Stimulated activated naive CD4-positive, alpha-beta T cell (primary cell): ENCODE results near the gene LMF2.
A peak's percentile ranks its signal among the peaks of the same experiment; 100 is the strongest.
"Not testable (repeated sequence)": the region's sequence is repeated elsewhere in the genome, so short reads cannot be mapped to it uniquely, and the experiment has no call there.

ENCODE experiments used
- DNase-seq, 6 experiments: peaks; one replicate each; lab custom pipeline; 2025; lab: John Stamatoyannopoulos, UW

The LMF2 gene

GRCh38 chr22:50535113-50535512 lies 27.6 kb upstream of the LMF2 start:
- DNase-seq: no peak

DNA sequence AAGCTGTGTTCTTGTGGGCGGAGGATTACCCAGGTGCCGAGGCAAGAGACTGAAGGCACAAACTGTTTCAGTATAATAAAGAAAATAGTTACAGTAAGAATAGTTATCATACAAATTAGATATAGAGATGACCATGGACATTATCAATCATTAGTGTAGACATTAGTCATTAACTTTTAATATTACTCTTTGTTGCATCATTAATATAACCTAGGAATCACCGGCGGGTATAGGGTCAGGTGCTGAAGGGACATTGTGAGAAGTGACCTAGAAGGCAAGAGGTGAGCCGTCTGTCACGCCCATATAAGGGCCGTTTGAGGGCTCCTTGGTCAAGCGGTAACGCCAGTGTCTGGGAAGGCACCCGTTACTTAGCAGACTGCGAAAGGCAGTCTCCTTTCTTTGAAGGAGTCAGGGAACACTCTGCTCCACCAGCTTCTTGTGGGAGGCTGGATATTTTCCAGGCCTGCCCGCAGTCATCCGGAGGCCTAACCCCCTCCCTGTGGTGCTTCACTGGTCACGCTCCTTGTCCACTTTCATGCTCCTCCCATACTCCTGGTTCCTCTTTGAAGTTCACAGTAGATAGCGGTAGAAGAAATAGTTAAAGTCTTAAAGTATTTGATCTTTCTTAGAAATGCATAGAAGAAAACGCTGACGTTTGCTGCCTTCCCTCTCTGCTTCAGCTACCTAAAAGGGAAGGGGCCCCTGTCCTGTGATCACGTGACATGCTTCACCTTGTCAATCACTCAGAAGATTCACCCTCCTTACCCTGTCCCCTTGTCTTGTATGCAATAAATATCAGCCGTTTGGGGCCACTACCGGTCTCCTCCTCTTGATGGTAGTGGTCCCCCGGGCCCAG lies 26.6 kb upstream of the LMF2 start:
- DNase-seq: not testable (repeated sequence)

DNA sequence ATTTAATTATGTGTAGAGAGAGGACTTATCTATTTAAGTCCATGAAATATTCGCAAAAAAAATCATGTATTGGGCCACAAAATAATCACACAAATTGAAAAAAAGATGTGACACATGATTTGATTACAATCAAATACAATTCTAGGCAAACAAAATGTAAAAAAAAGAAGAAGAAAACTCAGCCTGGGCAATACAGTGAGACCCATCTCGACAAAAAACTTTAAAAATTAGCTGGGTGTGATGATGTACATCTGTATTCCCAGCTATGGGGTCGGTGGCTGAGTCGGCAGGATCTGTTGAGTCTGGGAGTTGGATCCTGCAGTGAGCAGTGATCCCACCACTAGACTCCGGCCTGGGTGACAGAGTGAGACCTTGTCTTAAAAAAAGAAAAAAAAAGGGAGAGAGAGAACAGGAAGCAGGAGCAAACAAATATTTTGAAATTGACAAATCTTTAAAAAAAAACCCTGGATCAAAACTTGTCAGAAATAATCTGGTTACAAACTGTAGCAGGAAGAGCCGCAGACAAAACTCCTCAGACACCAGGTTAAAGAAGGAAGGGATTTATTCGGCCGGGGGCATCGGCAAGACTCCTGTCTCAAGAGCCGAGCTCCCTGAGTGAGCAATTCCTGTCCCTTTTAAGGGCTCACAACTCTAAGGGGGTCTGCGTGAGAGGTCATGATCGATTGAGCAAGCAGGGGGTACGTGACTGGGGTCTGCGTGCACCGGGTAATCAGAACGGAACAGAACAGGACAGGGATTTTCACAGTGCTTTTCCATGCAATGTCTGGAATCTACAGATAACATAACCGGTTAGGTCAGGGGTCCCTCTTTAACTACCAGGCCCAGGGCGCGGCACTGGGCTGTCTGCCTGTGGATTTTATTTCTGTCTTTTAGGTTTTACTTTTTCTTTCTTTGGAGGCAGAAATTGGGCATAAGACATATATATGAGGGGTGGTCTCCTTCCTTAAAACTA lies 25.6 kb upstream of the LMF2 start:
- no peak for DNase-seq

GRCh38 chr22:50531962-50532674 lies 24.6 kb upstream of the LMF2 start:
- no peak for DNase-seq

- DNase-seq: peak in 3 of 6 experiments; percentile 33 to 55 (median 34)
These were observed 24.1 kb upstream of the LMF2 start for GRCh38 chr22:50531546-50531961.

- DNase-seq: peak in 4 of 6 experiments; percentile 42 to 66 (median 59)
These were observed 23.5 kb upstream of the LMF2 start for GRCh38 chr22:50530877-50531545.

DNA sequence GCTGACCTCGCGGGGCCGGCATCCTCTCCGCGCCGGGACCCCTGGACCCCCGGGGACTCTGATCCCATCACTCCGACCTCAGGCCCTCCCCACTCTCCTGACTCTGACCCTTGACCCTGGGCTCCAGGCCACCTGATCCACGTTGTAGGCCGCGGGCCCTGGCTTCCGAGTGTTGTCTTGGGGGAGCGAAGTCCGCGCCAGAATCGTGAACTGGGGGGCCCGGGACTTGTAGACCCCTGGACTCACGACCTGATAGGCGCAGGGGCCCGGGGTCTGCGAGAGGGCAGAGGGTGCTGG lies 23.0 kb upstream of the LMF2 start:
- no peak for DNase-seq

DNA sequence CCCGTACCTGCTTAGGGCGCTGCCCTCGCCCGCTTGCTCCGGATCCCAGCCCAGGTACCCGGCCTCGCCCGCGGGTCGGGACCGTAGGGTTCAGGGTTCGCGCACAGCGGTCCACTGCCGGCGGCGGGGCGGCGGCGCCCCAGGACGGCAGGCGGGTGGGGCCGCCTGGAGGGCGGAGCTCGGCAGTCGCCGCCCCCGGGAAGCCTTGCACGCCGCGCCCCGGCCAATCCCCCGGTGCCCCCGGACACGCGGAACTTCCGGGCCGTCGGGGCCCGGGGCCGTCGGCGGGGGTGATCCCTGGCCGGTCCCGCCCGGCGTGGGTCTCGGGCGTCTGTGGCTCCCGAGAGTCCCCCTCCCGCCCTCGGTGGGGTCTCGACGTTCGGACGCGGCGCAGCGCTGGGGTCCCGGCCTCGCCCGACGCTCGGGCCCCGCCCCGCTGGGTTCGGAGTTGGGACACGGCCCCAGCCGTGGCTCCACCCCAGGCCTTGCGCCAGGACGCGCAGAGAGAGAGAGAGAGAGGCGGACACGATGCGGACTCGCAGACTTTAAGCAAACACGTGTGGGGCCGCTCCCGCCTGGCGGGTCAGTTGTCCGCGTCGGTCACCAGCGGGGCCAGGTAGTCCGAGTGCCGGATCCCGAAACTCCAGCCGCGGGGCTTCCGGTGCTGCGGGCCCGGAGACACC lies 22.5 kb upstream of the LMF2 start, which contains the start of gene TYMP:
Gene TYMP, minus strand, starts transcription at position 116 of the 683 bp plus-strand sequence. CDS start 303 bp downstream, outside the sequence.
- DNase-seq: peak in 4 of 6 experiments; percentile 27 to 36 (median 32)

DNA sequence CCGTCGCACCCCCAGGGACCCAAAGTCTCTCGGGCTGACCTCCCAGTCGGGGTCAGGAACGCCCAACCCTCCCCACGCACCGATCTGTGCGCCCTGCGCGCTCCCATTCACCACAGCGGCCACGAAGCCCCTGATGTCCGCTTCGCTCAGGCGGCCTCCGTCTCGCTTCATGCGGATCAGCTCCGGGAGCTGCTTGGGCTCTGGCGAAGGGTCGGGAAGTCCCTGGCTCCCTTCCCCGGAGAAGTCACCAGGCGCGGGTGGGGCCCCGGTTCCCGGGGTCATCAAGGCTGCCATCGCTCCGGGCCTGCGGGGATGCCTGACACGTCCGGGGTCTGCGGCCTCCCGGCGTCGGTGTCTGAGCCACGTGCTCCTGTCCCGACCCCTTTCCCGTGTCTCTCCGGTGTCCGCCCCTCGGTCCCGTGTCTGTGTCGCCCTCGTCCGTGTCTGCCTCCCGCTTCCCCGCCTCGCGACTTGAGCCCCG lies 22.0 kb upstream of the LMF2 start:
- no peak for DNase-seq

GRCh38 chr22:50528682-50529415 lies 21.3 kb upstream of the LMF2 start:
- no peak for DNase-seq

GRCh38 chr22:50527921-50528681 lies 20.6 kb upstream of the LMF2 start:
- no peak for DNase-seq

GRCh38 chr22:50526834-50527801 lies 19.6 kb upstream of the LMF2 start:
- peak in 1 of 6 experiments; percentile 48 for DNase-seq

- peak; percentile 67 to 88 (median 81) for DNase-seq
These were observed 18.8 kb upstream of the LMF2 start for GRCh38 chr22:50526108-50526833.

DNA sequence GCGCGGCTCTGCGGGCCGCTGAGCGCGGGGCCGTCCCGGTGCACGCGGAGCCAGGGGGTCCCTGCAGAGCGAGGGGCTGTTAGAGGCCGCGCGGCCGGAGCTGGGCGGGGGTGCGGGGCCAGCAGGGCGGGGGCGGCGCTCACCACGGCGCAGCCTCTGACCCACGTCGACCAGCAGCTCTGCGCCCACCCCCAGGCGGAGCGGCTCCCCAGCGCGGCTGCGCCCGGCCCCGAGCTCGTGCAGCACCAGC lies 18.3 kb upstream of the LMF2 start:
- DNase-seq: no peak

- DNase-seq: peak; percentile 92 to 97 (median 96)
These were observed 17.8 kb upstream of the LMF2 start, which contains the start of gene SCO2 for GRCh38 chr22:50525104-50525857. Gene SCO2, minus strand, starts transcription at chr22:50525598. Its CDS starts 1,187 bp downstream, at chr22:50524411.

GRCh38 chr22:50524676-50525103 lies 17.2 kb upstream of the LMF2 start:
- peak in 1 of 6 experiments; percentile 34 for DNase-seq
